ENCODE data around the gene TCTA.

Gene TCTA

GRCh38 chr3:49461443-49462171 lies 49.4 kb downstream of the TCTA start:
- DNase-seq, result no peak

- no peak for DNase-seq
Observed at GRCh38 chr3:49462222-49462621, 50.0 kb downstream of the TCTA start.

GRCh38 chr3:49465270-49466034 lies 53.2 kb downstream of the TCTA start:
- DNase-seq, result no peak

Measured in stimulated activated CD8-positive, alpha-beta memory T cell treated with anti-CD3 and anti-CD28 coated beads, Interleukin-4, amount 100 ng/mL, for 48 hours (primary cell).